Activated CD4-positive, alpha-beta T cell treated with anti-CD3 and anti-CD28 coated beads for 1 hour (primary cell): ENCODE measurements around the gene NDC1.

Experiments
- DNase-seq: peaks from one replicate; pipeline ENCODE4 v3.0.0-alpha.2; 2020

NDC1 gene

DNA sequence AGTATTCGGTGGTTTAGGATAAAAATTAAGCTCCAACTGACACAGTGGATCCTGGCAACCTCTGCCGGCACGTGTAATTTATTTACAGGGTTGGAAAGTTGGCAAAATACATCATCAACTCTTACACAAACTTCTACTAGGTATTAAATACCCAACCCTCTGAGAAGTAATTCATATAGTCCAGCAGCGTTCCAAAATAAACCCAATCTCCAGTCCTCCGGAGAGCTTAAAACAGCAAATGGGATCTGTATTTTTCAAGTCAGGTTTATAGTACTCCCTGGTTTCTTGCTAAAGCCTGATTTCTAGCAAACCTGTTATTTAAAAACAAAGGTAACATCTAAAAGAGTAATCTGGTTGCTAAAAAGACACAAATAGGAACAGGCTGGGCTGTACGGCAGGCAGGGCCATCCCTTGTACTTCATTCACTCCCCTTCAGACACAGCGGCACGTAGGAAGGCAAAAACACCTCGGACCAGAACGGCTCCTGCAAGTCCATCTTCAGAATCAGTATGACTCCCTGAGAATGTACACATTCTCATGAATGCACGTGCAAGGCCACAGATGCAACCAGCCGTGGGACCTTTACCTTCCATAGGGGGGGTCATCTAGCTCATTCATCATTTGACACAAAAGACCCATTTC, 107.8 kb downstream of the NDC1 start:
- DNase-seq, result no peak

DNA sequence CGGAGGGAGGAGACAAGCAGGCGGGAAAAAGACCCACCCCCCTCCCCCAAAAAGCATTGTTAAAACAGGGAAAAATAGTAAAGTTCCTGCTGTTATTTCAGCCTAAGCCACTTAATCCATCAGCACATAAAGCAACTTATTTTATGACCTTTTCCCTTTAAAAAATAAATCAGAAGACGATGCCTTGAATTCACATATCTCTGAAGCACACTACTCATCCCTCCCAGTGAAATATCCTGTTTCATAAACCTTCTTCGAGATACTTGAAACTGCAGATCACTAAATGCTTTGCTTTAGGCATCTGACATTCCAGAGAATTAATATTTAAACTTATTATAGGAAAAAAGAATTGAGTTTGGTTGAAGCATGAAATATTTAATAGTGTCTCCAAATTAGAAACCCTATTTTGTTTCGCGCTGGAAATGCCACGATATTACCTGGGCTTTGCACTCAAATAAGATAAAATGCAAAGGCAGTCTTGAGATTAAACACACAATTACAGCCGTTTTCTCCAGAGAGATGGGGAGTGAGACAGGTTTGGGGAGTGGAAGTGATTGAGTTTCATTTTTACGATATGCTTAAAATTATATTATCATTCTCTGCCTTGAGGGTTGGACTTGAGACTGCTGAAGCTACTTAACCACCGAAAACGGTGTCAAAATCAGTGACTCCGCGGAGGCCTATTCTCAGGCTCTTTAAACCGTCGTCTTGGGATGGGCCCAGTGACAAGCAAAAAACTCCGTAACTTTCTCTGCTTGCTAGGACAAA, 108.5 kb downstream of the NDC1 start:
- no peak for DNase-seq

DNA sequence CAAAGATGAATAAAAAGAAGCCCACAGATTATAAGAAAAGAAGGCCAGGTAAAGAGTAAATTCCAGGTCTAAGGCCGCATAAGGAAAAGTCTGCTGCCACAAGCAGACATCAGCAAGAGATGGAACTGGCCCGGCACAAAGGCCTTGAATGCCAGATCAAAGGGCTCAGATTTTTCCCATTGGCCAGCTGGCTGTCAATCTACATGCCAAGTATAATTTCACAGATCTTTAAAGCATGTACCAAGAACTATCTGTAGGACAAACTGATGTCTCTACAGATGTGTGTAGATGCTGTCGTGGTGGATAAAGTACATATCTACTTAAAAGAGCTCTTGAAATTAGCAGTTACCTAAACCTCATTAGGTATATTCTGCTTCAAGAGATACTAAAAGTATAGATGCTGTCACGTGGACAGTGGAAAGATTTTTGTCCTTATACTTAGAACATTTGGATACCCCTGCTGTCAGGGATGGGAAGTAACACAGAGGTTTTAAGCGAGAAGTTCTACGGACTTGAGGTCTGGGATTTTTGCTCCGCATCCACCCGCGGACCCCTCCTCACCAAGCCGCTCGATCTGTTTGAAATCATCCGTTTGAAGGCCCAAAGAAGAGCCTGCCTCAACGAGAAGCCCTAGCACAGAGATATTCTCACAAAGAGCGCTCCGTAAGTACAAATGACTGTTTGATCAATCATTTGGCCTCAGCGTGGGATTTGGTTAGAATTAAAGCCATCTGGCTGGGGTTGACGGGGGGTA, 109.2 kb downstream of the NDC1 start:
- no peak for DNase-seq

DNA sequence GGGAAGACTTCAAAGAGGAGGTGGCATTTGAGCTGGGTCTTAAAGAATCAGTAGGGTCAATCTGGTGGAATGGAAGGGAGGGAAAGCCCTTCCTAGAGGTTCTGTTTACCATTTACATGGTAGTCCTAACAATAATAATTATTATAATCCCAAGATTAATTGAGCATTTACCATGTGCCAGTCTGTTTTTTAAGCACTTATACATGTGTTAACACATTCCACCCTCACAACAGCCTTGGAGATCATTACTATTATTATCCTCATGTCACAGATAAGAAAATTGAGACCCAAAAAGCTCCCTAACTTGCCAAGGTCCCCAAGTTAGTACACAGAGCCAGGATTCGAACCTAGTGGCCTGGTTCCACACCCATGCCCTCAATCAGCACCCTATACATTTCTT, 109.9 kb downstream of the NDC1 start:
- no peak for DNase-seq

DNA sequence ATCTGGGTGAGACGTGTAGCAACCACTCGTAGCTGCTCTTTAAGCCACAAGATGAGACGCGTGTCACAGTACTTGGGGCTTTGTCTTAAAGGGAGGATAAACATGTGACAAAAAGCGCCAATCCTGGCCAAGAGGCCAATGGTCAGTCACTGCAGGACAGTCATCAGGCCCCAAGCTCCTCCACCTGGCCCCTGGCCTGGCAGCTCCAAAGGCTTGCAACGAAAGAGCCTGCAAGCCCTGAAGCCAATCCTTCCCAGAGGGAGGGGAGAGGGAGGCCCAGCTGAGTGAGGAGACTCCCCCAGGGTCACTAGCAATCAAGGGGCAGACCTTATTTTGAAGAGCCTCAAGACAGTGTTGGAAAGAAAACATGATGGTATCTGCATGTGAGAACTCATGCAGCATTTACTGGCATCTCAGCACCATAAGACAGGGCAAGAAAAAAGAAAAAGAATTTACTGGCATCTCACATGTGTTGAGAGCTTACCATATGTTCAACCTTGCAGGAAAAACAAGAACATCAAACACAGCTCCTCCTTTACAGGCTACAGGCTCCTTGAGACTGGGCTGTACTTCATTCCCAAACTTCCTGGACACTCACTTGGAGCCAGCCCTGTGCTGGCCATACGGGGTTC, 110.5 kb downstream of the NDC1 start:
- DNase-seq, result no peak

DNA sequence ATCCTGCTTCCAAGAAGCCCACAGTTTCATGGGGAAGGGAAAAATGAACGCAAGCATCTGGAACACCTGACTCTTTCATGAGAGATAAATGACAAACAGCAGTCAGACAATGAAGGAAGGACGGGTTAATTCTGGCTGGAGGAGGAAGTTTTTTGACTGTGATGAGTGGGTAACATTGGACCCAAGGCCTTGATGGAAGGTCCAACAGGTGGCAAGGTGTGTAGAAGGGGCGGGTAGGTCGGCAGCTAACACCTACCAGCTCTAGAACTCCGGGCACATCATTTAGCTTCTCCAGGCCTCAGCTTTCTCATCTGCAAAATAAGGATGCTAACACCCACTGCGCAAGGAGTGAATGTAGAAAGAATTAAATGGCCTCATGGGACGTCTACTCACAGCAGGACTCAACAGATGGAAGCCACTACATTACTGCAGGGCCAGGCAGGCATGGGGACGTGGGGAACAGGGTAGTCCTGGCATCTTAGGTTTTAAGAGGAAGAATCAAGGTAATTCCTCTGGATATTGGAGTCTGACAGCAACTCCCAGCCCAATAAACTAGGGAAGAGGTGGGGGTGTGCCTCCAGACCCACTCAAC, 112.0 kb downstream of the NDC1 start:
- no peak for DNase-seq

DNA sequence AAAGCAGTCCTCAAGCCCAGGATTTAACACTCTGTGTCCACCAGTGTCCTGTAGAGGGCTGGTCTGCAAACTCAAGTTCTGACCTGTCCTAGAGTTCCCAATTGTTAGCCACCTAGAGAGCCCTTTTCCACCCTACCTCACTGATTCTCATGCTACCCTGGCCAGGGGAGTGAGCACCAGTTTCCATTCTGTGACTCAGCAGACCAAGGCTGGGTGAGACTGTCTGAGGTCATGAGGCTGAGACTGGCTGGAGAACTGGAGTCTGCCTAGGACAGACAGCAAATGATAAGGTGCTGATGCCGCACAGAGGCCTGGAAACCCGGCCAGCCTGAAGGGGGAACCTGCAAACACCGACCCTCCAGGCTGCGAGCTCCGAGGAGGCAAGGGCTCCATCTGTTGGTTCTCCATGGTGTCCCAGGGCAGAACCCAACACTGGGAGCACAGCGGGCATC, 112.8 kb downstream of the NDC1 start:
- DNase-seq, result no peak

DNA sequence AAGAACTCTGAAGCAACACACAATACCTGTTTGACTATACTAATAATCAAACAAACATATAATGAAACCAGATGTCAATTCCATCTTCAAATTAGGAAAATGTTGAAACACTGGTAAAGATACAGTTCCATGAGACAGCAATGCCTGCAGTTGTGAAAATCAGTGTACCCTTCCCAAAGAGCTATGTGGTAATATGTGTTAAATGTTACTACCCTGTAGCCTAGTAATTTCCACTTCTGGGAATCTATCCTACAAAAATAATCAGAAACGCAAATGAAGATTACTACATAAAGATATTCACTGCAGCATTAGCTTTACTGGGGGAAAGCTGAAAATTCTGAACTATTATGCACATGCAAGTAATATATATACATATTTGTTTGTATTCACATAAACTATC, 116.1 kb downstream of the NDC1 start:
- DNase-seq, result no peak

DNA sequence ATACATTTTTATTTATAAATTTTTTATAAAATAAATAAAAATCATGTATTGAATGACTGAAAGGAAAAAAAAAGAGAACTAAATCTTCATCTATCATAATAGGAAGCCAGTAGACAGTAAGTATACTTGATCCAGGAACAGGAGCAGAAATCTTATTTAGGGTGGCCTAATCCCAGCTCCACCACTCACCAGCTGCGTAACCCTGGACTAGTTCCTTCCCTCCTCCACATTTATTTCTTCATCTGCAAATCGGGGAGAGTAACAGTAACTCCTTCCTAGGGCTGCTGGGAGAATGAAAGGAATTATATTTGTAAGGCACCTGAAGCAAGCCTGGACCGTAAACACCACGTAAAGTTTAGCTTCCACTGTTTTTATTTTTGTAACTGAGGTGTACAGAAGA, 117.0 kb downstream of the NDC1 start:
- no peak for DNase-seq

DNA sequence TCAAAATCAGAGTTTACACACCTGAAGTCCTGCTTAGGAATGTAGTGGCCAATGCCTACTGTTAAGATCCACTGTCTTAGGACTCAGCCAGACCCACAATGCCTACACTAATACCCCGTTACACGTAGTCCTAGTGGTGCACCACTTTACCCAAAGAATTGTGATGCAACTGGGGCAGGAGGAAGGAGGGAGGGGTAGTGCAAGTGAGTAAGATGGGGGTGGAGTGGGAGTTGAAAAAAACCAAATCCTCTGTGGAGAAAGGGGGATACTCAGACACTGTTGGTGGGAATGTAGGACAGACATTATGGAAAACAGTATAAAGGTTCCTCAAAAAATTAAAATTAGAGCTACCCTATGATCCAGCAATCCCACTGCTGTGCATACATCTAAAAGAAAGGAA, 118.6 kb downstream of the NDC1 start:
- DNase-seq, result no peak

DNA sequence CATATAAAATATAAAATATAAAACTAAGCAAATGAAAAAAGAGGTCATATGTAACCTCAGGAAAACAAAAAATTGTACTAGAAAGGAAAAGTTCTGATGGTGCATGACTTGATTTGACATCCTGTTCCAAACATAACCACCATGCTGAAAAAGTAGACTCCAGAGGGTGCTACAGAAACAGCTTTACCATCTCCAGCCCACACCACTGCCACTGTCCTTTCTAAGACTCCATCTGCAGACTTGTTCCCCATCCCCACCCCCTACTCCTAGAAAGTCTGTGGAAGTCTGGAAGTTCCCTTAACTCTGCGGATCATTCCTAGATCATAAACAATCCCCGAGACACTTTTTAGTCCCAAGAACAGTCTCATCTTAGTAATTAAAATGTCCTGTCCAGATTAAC, 119.7 kb downstream of the NDC1 start:
- DNase-seq, result no peak

DNA sequence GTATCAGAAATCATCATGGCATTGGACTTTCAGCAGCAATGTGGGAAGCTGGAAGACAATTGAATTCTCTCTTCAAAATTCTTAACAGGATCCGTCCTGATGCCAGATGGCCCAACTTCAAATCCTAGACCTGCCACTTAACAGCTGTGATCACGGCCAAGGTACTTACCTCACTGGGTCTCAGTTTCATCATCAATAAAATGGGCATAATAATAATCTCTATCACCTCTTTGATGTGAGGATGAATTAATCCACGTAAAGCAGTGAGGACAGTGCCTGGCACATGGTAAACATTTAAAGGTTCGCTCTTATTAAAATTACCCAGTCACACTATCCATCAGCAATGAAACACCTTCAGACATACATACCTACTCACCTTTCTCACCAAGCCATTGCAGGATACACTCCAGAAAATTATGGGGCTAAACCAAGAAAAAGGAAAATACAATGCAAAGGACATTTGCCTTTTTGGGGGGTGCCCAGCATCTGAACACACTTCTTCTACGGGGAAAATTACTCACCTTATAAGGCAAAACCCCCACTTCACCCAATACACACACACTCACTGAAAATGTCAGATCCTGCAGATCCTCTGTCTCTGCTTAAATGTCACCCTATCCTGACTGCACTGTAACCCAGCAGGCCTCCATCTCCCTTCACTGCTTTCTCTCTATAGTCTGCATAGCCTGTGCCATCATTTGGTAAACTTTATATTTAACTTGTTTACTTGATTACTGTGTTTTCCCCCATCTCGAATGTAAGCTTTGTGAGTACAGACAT, 120.9 kb downstream of the NDC1 start:
- DNase-seq, result no peak

DNA sequence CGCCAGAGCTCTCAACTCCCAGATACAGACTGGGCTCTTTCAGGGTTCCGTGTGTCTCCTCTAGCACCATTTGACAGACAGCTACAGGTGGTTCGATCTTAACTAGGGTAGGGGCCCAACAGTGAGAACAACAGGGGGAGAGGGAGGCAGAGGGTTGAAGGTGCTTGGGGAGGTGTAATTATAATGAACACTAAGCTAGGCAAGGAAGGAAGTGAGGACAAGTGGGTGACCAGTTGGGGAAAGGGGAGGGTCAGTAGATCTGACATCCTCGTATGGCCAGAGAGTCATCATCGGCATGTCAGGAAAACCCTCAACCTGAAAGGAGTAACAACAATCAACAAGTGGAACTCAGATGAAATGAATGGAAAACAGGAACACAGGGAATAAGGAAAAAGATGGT, 121.9 kb downstream of the NDC1 start:
- no peak for DNase-seq

DNA sequence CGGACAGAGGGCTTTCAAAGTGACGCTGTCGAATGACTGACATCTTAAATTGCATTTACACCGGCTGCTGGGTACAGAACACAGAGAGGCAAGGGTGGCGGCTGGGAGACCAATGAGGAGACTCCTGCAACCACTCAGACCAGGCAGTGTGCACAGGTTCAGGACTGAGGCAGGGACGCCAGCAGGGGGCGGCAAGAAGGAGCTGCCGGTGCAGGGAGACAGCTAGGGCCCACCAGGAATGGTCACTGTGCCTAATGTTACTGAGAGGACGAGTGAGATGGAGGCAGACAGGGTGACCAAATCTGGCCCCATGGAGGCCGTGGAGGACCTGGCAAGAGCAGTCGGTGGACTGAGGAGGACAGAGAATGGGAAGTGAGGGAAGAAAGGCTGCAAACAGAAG, 122.6 kb downstream of the NDC1 start:
- DNase-seq, result no peak
